ENCODE measurements around the gene SNTG2.

DNA sequence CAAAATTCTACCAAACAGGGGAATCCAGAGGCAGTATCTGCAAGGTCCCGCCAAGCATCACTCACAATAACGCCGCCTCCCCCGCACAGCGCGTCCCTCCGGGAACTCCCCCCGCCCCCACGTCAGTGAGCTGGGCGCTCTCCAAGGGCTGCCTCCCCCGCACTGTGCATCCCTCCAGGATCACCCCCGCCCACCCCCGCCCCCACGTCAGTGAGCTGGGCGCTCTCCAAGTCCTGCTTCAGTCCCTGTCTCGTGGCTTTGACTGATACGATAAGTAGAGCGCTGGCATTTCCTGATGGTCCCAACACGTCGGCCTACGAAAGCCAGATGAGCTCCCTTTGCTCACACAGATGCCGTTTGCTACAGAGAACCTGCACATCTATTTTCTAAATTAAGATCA is 331.9 kb downstream of the SNTG2 start:
- TF ChIP-seq, protein P1, sequence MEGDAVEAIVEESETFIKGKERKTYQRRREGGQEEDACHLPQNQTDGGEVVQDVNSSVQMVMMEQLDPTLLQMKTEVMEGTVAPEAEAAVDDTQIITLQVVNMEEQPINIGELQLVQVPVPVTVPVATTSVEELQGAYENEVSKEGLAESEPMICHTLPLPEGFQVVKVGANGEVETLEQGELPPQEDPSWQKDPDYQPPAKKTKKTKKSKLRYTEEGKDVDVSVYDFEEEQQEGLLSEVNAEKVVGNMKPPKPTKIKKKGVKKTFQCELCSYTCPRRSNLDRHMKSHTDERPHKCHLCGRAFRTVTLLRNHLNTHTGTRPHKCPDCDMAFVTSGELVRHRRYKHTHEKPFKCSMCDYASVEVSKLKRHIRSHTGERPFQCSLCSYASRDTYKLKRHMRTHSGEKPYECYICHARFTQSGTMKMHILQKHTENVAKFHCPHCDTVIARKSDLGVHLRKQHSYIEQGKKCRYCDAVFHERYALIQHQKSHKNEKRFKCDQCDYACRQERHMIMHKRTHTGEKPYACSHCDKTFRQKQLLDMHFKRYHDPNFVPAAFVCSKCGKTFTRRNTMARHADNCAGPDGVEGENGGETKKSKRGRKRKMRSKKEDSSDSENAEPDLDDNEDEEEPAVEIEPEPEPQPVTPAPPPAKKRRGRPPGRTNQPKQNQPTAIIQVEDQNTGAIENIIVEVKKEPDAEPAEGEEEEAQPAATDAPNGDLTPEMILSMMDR (IDR thresholded peaks at IDR 0.05) = no peak
- TF ChIP-seq ZFX (IDR thresholded peaks at IDR 0.05; ENCODE audit: borderline replicate concordance) = no peak

Data from 22Rv1 (cell line).